Keratinocyte (primary cell): ENCODE measurements around the gene RIPK1.

Experiments used
- CTCF ChIP-seq, 3 experiments: IDR thresholded peaks in 1 of 3; conservative IDR thresholded peaks in 1 of 3; optimal IDR thresholded peaks in 1 of 3; 2 replicates in 2 of 3; 3 replicates in 1 of 3; pipeline versions ENCODE3 to v1.5.1; 2011; ENCODE audit warnings: low read length in 3 of 3, mild to moderate bottlenecking in 3 of 3, moderate library complexity in 2 of 3, control low read depth in 1 of 3, inconsistent platforms in 1 of 3; ENCODE audit not compliant: insufficient read depth in 2 of 3; ENCODE audit errors: extremely low read depth in 1 of 3
- EZH2 ChIP-seq: IDR thresholded peaks from one replicate; pipeline ENCODE4 v1.6.1; 2012; ENCODE audit warnings: inconsistent platforms, mild to moderate bottlenecking, low read length, moderate library complexity

GRCh38 chr6:3119040-3119723 is 50.9 kb downstream of the RIPK1 start:
- TF ChIP-seq CTCF (optimal IDR thresholded peaks at IDR 0.05 in 1 of 3, IDR thresholded peaks at IDR 0.05 in 1 of 3, conservative IDR thresholded peaks at IDR 0.05 in 1 of 3; ENCODE audit: extremely low read depth in 1 of 3, insufficient read depth in 2 of 3, low read length in 3 of 3) (no peak), EZH2 (no peak)
